HG02759 (cell line): Measurements from ENCODE around the gene FADS3.
"Not testable (repeated sequence)": the region's sequence is repeated elsewhere in the genome, so short reads cannot be mapped to it uniquely, and the experiment has no call there.

ENCODE experiments used
- ATAC-seq: cut with Tn5 transposase; IDR thresholded peaks from one replicate; pipeline ENCODE4 v1.9.1; 2021; ENCODE audit warnings: mild to moderate bottlenecking, moderate library complexity; ENCODE audit not compliant: unreplicated experiment

Gene FADS3

GRCh38 chr11:61882267-61882666 lies 9.1 kb downstream of the FADS3 start:
- ATAC-seq: not testable (repeated sequence)

DNA sequence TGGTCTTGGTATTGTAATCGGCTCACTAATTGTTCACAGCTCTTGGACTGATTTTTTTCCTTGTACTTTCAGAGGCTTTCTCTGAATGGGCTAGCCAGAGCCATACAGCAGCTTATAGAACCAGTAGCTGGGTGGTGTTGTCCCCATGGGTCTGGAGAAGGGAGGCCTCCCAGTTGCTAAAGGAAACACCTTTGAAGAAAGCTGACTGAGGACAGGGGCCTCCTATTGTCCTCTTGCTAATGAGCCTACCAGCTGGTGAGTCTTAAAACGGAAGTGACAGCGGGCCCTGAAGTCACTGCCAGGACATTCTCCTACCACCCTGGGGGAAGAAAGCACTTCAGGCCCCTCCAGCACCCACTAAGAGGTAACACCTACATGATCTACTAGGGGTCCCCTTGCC lies 9.9 kb downstream of the FADS3 start:
- ATAC-seq: no peak

DNA sequence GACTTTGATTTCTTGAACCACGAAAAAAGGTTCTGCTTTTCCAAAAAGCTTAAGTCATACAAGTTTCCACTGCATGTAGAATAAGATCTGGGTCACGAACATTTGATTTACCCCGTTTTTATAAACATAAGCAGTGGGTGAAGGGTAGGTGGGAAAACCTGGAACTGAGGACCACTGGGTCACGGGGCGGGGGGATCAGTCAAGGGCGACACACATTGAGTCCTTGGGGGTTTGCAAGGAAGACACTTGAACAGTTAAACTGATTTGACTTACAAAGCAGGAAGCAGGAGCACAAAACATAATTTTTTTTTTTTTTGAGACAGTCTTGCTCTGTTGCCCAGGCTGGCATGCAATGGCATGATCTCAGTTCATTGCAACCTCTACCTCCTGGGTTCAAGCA lies 10.9 kb downstream of the FADS3 start:
- ATAC-seq: no peak

- ATAC-seq: peak; percentile 62
These were observed 11.3 kb downstream of the FADS3 start for GRCh38 chr11:61880031-61880430.

GRCh38 chr11:61879152-61879551 lies 12.2 kb downstream of the FADS3 start:
- no peak for ATAC-seq

DNA sequence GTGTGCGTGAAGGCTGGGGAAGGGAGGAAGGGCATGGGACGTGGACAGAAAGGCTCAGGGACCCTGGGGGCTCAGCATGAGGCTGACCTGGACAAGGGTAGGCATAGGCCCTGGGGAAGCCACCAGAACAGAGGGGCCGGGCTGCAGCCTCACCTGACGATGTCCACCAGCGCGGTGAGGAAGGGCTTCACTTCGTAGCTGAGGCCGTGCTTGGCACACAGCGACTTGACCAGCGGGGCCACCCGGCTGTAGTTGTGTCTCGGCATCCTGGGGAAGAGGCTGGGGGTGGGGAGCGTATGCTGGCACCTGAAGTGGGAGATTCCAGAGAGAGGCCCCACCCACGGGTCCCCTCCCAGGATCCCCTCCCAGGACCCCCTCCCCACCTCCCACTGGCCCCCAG lies 15.6 kb downstream of the FADS3 start:
- no peak for ATAC-seq

- ATAC-seq: no peak
These were observed 16.5 kb downstream of the FADS3 start for GRCh38 chr11:61874853-61875252.

- no peak for ATAC-seq
These were observed 17.0 kb downstream of the FADS3 start for GRCh38 chr11:61874377-61874809.

DNA sequence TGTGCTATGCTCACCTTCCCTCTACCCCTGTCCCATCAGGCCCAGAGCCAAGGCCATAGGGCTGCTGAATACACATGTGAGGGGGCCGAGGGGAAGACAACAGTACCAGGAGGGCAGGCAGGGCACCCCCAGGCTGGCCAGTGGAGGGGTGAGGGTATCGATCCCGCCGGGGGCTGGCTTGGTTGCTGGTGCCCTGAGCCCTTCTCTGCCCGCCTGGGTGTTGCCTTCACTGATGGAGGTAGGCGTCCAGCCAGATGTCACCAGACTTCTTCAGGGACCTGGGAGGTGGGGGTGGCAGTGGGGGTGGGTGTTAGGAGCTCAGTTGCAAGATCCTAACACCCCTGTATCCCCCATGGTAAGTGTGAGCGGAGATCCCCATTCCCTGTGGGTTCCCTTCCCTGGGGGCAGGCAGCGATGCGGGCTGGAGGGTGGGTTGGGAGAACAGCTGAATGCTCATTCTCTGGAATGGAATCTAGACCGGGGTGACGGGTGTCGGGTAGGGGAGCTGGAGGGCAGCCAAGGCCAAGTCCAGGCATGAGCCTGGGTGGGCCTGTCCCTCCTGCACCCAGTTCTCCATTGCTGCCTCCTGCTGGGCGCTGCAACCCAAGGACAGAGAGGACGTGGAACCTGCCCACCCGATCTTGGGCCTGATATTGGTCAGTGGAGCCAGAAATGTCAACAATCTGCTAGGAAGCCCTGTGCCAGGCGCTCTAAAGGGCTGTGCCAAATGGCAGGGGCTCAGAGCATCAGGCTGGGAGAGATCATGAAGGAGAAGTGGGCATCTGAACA lies 17.6 kb downstream of the FADS3 start:
- ATAC-seq: no peak

GRCh38 chr11:61872935-61873565 lies 18.3 kb downstream of the FADS3 start:
- ATAC-seq: no peak

DNA sequence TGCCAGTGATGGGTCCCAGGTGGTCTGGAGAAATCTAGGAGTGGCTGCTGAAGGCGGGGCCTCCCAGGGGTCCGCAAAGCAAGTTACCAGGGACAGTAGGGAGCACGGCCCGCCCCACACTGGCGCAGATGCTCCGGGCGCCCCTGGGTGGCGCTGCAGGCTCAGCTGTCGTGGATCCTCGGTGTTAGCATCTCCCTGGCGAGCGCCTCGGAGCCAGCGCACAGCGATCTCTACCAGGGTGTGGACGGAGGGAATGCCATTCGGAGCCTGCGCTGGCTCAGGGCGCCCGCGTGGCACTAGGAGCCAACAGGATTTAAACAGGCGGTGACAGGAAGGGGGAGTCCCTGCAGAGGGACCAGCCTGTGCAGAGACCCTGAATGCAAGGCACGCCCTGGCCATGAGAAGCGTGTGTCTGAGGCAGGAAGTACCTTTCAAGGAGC lies 20.2 kb downstream of the FADS3 start:
- ATAC-seq: peak; percentile 83

DNA sequence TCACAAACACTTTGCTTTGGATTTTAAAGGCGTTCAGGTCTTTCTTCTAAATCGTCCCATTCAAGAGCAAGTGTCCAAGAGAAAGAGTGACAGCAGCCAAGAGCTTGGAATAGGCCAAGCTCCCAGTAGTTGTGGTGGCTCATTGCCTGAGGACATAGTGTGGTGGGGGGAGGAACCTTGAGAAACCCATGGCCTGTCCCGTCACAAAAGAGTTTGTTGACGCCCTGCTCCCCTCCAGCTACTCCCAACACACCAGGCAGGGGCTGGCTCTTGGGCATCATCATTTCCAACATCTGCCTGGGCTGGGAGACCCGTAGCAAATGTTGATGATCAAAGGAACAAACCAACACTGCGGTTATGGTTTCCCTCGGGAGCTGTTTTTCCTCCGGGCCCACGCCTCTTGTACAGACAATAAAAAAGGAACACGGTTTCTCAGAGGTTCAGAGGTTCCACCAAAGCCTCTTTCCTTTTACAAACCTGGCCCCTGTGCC lies 20.8 kb downstream of the FADS3 start:
- no peak for ATAC-seq

- ATAC-seq: no peak
These were observed 21.5 kb downstream of the FADS3 start for GRCh38 chr11:61869708-61870451.

DNA sequence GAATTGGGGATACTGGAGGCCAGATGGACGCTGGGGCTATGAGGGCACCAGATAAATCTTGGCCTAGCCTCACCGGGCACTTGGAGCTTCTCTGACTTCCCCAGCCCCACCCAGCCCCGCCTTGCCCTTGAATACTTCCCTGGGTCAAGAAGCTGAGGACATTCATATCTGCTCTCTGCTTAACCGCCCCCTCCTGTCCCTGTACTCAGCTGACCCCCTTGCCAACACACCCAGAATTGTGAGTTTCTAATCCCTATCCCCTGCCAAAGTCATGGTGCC lies 22.0 kb downstream of the FADS3 start:
- no peak for ATAC-seq

DNA sequence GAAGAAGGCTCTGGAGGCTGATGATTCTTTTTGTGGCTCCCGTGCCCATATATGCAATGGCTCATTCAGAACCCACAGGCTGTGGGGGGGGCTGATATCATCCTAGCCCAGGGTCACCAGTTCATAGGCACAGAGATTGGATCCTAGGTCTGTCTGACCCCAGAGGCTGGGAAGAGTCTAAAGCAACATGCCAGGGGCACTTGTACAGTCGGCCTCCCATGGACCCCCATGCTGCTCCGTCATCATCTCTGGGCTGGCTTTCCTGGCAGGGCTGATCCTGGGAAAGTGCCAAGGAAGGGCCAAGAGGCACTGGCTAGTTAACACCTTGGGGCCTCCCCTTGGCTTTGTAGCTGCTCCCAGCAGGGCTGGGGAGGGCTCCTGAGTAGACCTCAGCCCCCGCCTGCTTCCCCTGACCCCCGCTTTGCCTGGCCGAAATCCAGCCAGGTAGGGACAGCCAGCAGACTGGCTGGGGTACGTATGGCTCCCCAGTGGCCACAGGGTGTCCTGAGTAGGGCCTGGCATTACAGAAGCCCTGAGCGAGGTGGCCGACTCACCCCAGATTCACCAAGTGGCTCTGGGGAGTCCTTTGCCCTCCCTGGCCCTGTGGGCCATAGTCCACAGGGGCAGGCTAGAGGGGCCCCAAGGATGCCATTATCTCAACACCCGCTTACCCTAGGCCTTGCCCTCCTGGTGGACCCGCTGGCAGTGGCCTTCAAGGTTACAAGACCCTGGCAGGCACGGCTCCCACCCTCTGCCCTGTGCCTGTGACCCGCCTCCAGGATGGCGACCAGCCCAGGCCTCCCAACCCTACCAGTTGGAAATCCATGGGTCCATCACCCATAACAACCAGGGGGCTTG lies 22.5 kb downstream of the FADS3 start:
- no peak for ATAC-seq

GRCh38 chr11:61866958-61867343 lies 24.4 kb downstream of the FADS3 start:
- ATAC-seq: no peak

DNA sequence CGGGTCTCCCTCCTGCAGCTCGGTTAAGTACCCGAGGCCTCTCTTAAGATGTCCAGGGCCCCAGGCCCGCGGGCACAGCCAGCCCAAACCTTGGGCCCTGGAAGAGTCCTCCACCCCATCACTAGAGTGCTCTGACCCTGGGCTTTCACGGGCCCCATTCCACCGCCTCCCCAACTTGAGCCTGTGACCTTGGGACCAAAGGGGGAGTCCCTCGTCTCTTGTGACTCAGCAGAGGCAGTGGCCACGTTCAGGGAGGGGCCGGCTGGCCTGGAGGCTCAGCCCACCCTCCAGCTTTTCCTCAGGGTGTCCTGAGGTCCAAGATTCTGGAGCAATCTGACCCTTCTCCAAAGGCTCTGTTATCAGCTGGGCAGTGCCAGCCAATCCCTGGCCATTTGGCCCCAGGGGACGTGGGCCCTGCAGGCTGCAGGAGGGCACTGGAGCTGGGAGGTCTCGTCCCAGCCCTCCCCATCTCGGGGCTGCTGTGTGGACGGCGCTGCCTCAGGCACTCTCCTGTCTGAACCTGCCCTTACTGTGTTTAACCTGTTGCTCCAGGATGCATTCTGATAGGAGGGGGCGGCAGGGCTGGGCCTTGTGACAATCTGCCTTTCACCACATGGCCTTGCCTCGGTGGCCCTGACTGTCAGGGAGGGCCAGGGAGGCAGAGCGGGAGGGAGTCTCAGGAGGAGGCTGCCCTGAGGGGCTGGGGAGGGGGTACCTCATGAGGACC lies 25.0 kb downstream of the FADS3 start:
- ATAC-seq: no peak

- no peak for ATAC-seq
These were observed 26.2 kb downstream of the FADS3 start for GRCh38 chr11:61864814-61865775.

DNA sequence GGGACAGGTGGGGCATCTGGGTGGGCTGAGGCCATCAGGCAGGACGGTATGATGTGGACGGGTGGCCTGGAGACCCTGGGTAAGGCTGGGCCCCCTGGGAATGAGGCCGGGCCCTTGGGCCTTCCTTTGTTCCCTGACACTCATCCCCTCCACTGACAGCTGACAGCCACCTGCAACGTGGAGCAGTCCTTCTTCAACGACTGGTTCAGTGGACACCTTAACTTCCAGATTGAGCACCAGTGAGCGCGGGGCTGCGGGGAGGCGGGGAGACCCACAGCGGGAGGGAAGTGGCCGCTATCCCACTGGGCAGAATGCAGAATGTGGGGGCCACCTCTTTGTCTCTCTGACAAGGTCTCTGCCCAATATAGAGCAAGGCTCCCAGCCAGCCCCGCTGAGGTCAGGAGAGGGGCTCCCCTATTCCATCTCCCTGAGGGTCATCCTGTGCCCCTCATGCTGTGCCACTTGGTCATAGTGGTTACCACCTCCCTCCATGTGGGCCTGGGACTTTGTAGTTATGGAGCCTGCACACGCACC lies 27.7 kb downstream of the FADS3 start:
- ATAC-seq: no peak
